HG02588 (cell line): ENCODE data around the gene GNAO1.

Source experiments
- ATAC-seq: cut with Tn5 transposase; IDR thresholded peaks from one replicate; pipeline ENCODE4 v1.9.1; 2021; ENCODE audit warnings: mild to moderate bottlenecking, moderate library complexity; ENCODE audit not compliant: unreplicated experiment

The GNAO1 gene

DNA sequence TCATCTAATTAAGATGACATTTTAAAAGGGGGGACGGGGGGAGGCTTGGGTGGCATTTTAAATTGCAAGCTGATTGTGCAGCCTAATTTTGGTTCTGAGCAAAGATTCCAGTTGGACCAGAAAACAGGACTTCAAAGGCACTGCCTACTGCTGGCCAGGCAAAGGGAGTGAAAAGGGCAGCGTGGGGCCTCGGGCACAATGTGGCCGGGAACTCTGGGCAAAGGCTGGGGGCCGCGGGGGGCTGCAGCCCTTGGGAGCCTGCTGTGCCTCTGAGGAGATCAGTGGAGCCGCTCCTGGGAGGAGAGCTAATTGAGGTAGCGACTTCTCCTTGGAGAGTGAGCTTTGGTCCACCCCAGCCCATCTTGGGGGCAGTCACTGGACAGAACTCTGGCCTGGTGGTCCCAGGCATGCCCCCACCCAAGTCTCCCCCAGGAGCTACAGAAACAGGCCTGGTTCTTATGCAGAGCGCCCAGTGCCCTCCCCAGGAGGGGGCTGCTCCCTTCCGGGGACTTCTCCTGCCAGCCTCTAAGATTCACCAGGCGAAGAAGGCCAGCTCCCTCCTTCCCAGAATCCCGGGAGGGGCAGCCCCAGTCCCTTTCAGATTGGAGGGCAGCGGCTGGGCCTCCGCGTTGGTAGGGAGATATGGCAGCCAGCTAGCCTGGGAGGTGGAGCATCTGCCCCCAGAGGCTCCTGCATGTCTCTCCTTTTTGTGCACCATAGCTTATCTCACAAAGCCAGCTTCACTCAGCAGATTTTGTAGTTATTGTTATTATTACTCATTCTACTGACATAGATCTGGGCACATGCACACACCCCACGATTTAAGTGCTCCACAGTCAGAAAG lies 115.6 kb downstream of the GNAO1 start:
- no peak for ATAC-seq

DNA sequence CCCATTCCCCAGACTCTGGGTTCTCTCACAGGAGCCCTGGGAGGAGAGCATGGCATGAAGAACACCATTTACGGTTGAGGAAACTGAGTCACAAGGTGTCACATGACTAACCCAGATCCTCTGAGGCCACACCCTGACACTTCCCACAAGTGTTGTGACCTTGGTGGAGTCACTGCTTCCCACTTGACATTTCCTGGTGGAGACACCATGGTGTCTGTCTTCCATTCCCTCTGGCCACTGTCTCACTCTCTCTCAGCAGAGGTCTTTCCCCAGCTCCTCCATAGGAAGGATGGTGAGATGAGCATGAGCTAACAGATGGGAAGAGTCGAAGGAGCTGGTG lies 116.2 kb downstream of the GNAO1 start:
- ATAC-seq = no peak

DNA sequence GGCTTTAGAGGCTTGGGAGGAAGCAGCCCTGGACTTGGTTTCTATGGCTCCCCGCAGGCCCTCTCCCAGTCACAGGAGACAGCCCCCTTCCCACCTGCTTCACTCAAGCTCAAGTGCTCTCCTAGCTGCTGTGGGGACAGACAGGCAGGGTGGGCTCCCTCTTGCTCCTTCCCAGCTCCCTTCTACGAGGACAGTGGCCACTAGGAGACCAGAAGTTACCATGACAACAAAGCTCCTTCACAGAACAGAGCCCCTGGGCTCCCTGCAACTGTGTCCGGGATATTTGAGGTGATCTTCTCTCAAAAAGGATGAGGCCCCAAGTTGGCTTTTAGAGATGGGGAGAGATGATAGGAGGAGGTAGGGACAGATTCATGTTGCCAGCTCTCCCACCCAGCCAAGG lies 117.7 kb downstream of the GNAO1 start:
- ATAC-seq = no peak

DNA sequence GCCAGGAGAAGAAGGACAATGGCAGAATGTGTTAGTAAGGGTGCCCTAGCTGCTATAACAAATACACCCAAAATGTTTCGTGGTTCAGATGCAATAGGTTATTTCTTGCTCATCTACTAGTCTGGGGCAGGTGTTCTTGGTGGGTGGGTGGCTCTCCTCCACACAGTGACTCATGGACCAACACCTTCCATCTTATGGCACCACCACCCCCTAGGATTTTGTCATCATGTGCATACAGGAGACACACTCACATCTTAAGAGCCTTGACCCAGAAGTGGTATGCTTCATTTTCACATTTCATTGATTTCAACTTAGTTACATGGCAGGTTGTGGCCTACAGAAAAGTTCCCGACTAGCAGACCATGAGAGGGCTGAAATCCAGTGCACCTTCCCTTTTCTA lies 119.4 kb downstream of the GNAO1 start:
- no peak for ATAC-seq

DNA sequence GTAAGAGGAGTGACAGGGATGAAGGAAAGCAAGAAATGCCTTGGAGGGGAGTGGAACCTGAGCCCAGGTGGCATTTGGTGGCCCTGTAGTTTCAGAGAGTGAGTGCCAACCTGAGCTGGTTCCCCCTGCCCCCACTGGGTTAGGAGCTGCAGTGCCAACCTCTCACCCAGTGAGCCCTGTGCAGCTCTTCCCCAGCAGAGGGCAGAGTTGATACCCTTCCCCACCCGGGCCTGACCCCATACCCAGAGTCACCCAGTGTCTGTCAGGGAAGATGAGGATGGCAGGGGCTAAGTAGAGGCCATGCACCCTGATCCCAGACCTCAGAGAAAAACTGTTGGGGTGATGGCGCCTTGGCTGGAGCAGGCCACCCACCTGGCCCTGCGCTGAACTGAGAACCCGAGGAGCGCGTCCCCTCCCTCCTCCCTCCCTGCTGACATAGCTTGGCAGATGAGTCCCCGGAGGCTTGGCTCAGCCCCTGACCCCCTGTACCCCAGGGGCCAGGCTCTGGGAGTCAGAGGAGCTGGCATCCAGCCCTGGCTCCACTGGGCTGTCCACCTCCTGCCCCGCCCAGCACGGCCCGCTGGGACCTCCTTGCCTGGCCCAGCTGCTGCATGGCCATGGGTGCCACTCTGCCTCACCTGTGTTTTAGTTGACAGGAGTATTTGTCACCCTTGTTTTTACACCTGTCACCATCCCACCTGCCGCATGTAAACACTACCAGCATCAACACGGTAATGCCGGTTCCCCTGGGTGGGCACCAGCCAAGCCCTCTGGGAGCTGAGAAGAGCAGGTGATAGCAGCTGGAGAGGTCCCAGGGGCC lies 120.1 kb downstream of the GNAO1 start:
- no peak for ATAC-seq

DNA sequence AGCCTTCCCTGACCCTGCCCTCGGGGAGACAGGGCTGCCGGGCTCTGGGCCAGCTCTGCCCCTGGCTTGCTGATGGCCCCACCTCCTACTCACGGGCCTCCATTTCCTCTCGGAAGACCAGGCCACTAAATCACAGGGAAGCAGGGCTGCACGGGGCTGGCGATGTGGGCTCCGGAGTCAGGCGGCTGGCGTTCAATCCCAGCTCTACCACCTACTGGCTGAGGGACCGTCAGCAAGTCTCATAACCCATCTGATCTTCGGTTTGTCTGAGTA lies 120.7 kb downstream of the GNAO1 start:
- no peak for ATAC-seq

DNA sequence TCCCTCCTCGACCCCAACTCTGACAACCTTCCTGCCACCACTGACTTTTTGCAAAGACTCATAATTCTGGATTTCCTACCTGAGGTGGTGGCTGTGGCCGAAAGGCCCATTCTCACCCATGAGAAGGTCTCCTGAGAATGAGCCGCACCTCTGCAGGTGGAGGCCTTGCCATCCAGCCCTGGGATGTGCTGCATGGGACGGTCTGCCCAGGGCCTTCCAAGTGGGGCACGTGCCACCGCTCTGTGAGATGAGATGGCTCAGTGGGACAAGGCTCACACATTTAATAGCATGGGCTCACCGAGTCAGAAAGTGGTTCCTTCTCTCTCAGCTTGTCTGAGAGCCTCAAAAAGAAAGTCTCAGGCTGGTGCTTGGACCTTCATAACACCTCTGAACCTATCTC lies 121.3 kb downstream of the GNAO1 start:
- no peak for ATAC-seq

DNA sequence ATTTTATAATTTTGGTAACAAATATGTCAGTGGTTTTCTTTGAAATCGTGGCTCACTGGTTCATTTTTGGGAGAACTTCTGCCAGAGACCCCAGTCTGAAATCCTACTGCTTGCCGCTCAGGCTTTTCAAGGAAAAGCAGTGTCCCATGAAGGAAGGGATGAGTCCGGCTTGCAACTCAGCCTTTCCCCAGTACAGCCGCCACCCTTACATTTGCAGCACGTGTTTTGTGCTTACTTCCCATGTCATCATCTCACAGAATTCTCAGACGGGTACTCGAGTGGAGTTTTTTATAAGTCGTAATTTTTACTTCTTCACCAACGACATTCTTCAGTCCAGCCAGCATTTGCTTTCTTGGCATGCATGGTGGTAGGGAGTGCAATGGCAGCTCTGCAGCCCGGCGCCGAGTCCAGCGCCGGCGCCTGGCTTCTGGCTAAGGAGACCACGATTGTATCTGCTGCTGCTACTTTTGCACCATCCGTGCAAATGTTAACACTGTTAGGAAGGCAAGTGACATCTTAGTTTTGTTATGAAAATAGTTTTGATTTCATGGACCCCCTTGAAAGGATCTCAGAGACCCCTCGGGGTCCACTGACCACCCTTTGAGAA lies 123.1 kb downstream of the GNAO1 start:
- ATAC-seq = no peak

DNA sequence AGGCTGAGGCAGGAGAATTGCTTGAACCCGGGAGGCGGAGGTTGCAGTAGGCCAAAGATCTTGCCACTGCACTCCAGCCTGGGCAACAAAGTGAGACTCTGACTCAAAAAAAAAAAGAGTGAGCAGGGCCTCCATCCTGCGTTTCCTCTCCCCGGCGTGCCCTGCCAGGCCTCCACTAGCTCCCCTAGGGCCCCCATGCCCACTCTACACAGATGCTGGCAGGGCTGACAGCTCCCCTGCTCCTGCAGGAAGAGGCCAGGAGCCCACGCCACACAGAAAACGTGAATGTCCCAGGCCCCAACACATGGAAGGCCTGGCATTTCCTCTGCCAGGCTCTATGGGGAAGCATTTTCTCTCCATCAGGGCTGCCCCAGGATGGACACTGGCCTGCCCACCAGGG lies 124.7 kb downstream of the GNAO1 start:
- ATAC-seq = no peak

DNA sequence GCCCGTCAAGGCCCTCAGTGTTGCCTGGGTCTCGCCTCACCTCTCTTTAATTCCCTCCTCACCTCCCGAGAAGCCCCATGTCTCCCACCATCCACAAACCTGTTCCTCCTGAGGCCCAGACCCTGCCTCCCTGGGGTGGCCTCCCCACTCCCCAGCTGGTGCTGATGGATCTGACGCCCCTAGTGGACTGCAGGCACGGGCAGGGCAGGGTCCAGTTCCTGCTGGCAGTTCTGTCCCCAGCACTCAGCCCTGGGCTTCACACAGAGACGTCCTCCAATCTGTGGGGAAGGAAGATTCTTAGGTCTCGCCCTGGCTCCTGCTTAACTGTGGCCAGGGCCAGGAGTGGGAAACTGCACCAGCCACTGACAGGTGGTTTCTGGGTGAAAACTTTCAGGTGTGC lies 125.3 kb downstream of the GNAO1 start:
- ATAC-seq = no peak

DNA sequence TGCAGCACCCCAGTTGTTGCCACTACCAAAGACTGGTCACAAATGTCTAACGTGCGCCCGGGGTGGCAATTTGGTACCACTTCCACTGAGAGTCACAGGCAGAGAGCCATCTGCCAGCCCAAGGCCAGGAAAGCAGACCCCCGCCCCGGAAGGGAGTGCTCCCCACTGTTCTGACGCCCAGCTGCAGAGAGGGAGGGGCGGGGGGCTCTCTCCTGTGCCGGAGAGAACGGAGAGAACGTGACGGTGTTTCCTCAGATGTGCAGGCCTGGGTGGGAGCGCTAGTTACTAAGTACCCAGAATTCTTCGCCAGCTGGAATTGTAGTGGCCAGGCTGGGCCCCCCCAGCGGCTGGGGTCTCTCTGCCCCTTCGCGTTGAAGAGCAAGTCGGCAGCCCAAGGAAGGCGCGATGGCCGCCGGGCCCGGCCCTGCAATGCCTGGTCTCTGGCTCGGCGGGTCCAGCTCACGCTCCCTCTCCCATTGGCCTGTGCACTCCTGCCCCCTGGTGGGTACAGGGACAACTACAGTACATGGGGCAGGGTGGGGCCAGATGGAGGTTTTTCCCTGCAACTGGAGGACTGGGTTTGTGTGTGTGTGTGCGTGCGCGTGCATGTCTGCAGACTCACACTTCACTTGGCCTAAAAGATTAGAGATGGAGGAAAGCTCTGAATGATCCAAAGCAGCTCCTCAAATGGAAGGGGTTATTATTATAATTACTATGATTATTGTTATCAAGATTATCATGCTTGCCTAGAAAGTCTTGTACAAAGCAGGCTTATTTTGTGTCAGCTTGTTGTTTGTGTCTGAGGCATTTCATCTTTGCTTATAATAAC lies 126.9 kb downstream of the GNAO1 start:
- peak; percentile 82 for ATAC-seq

DNA sequence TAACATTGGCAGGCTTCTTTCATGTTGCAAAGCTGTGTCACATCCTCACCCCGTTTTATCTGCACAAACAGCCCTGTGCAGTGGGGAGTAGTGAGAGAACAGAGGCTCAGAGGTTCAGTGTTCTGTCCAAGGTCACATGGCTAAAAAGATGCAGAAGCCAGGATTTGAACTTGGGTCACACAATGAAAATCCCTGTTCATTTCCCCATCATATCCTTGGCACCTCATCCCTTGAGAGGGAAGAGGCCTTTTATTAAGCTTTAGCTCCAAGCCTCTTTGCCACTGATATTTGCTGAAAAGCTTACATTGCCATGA lies 127.5 kb downstream of the GNAO1 start:
- ATAC-seq = no peak

DNA sequence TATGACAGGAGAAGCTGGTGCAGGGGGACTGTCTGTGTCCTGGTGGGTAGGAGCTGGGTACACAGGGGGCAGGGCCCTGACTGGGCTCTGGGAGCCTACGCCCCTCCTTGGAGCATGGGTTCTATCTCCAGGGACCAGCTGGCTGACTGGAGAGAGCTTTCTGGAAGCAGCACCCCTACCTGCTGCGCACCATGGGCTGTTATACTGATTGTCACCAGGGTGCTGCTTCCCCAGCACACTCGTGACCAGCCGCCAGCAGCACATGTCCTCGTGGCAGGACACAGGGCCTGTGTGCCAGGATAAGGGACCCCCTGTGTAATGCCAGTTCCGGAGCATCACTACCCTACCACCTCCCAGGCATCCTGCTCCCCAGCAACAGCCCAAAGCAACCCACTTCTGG lies 128.1 kb downstream of the GNAO1 start:
- no peak for ATAC-seq

DNA sequence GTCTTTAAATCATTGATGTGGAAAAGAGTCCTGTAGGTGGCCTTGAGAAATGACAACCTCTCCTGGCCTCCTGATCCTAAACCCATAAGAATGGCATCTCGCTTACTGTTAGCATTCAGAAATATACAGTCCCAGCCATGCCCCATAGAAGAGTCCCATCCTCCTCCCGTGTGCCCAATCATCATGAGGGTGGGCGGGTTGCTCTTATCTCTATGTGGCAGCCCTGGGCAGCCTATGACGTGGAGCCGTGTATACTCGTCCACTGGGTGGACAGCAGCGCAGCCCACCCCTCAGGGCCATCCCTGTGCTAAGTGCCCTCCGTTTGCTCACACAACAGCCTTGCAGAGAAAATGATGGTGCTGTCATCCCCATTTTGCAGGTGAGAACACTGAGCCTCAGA lies 128.8 kb downstream of the GNAO1 start:
- no peak for ATAC-seq

DNA sequence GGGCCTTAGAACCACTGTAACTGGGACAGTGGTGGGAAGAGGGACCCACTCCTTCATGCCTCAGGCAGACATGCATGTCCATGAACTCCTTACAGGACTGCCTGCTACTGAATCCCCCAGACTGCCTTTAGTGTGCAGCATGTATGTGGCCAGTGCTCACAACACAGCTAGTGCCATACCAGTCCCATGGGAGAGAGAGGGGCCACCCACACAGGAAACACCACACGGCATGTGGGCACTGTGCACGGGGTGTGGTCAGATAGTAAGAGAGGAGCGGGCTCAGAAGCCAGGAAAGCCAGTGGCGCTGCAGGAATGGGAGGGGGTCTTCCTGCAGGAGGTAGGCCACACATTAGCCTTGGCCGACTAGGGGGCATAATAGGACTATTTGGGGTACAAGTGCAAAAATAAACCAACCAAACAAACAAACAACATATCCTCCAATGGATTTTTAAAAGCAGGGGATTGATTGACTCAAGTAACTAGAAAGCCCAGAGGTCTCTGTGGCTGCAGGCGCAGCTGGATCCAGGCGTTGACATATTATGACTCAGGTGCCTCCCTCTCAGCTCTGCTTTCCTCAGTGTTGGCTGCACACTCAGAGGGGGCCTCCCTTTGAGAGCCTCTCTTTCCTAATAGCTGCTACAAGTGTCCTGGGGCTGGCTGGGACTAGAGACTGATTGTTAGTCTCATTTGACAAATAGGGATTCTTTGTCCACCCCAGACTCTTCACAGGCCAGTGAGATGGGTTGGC lies 129.7 kb downstream of the GNAO1 start:
- no peak for ATAC-seq

DNA sequence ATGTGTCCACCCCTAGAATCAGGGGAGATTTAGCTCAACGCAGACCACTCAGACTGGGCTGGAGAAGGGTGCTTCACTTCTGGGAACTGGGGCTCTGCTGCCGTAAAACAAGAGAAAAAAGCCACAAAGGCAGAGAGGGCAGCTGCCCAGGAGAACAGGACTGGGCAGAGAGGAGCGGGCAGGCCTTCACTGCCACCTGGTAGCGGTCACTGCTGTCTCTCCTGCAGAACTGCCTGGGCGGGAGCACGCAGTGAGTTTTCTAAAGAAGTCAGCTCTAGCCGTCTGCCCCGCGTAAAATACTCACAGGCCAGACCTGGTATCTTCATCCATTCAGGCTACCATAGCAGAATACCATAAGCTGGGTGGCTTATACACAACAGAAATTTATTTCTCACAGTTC lies 130.3 kb downstream of the GNAO1 start:
- no peak for ATAC-seq

DNA sequence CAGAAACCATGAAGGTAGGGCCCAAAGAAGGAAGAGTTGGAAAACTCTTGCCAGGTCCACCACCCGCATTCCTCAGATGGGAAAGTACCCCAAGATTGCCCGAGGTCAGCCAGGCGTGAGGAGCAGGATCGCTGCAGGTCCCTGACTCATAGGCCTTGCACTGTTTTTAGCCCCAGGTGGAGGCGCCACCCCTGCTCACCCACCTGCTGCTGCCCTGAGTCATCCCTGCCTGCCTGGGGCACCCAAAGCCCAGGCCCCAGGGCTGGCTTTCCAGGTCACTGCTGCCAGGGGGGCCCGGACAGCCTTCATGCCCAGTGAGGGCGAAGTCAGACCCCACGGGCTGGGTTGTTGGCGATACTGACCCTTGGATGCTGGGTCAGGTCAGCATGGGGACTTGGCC lies 133.1 kb downstream of the GNAO1 start:
- ATAC-seq = no peak

DNA sequence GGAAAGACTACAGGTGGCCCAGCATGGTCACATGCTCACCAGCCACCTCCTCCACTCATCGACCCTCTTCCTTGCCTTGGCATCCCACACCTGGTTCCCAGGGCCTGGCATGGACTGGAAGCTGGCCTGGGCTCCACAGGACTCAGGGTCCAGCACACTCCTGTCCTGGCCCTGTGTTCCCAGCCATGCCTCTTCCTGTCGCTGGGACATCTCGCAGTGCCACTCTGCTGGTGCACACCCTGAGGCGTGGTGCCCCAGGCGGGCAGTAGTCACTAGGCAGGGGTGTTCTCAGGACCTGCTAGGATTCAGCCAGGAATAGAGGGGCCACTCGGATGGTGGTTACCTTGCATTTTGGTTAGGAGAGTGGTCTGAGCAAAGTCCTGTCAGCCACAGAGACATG lies 134.7 kb downstream of the GNAO1 start:
- no peak for ATAC-seq

DNA sequence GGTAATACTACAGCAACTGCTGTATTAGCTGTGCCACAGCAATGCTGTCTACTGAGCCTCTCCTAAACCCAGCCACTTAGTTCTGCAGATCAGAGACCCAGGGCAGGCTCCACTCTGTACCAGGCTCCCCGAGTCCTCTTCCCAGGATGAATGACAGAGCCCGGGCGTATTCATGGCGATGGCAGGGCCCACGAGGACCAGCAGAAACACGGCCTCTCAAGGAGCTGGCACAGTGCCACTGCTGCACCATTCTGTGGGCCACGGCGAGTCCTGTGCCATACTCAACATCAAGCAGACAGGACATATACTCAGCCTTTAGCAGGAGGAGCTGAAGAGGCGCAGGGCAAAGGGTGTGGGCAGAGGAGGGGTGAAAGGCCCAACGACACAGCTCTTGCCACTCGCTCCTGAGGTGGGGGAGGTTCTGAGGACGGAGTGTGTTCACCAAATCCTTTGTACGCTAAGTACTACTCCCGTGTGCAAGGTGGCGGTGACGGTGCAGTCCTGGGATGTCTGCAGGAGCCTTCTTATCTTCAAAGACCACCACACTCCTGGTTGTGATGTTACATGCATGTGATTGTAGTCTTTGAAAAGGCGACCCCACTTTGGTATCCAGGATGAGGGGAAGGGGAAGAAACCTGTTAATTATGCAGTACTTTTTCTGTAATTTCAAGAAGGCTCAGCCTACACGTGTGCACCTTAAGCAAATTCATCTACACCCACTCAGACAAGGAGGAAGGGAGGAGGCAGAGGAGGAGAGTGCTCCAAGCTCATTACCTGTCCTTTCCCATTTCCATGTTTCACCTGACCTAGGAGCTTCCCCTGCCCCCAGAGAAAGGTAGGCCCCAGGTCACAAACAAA lies 136.0 kb downstream of the GNAO1 start:
- ATAC-seq = no peak

DNA sequence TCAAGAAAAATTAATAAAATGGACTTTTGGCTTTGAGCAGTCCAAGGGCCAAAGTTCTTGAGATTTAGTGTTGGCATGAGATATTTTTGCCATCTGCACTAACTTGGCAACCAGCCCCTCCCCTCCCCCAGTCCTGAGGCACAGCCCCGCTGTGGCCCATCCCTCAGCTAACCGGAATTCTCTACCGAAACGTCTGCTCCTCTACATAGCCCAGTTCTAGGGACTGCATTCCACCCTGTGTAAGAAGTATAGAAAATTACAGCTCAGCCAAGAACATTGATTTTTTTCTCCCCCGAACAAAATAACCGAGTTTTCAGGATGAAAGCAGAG lies 136.6 kb downstream of the GNAO1 start:
- no peak for ATAC-seq
